ENCODE measurements around the gene OLIG2.

OLIG2 gene

GRCh38 chr21:33020558-33021100, 5.1 kb upstream of the OLIG2 start:
- no peak for DNase-seq

GRCh38 chr21:33021150-33021549, 4.6 kb upstream of the OLIG2 start:
- DNase-seq: no peak

DNA sequence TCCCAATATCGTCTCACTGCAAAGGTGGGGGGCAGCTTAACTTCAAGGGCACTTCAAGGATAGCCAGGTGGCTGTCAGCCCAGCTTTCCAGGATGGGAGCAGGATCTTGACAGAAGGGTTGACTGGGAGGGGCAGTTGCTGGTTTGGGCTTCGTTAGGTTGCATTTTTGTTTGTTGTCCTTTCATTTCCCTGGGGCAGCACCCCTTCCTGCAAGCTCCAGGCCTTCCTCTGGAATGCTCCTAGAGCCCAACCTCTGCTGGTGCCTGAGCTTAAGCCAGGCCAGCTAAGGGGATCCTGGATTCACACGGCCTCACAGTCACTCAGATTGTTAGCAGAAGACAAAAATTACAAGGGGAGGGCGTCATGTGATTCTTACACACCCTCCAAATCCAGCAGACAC, 4.1 kb upstream of the OLIG2 start:
- DNase-seq: no peak

DNA sequence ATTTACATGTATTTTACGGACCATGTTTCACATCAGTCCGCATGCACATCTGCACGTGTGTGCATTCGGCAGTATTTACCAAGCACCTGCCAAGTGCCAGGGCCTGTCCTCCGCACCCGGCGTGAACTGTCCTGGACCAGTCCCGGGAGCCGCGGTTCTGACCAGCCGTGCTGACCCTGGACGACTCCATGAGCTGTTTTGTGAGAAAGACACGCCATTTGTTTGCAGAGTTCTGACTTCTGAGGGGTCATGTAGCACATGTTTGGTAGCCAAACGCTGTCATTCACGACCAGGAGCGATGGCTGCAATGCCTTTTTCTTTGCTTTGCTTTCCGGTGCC, 3.3 kb upstream of the OLIG2 start:
- no peak for DNase-seq

DNA sequence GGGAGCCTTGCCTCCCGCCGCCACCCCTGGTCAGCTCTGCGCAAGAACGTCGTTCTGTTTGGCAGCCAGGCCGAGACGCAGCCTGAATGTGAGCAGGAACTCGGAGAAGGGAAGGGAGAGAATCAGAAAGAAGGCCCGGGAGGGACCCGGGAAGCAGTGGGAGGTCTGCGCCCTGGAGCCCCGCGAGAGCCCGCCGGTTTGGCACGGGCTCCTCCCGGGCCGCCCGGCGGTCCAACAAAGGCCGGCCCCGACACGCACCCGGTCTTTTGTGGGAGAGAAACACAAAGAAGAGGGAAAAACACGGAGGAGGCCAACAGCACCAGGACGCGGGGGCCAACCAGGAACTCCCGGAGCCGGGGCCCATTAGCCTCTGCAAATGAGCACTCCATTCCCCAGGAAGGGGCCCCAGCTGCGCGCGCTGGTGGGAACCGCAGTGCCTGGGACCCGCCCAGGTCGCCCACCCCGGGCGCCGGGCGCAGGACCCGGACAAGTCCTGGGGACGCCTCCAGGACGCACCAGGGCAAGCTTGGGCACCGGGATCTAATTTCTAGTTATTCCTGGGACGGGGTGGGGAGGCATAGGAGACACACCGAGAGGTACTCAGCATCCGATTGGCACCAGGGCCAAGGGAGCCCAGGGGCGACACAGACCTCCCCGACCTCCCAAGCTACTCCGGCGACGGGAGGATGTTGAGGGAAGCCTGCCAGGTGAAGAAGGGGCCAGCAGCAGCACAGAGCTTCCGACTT, 2.7 kb upstream of the OLIG2 start:
- no peak for DNase-seq

DNA sequence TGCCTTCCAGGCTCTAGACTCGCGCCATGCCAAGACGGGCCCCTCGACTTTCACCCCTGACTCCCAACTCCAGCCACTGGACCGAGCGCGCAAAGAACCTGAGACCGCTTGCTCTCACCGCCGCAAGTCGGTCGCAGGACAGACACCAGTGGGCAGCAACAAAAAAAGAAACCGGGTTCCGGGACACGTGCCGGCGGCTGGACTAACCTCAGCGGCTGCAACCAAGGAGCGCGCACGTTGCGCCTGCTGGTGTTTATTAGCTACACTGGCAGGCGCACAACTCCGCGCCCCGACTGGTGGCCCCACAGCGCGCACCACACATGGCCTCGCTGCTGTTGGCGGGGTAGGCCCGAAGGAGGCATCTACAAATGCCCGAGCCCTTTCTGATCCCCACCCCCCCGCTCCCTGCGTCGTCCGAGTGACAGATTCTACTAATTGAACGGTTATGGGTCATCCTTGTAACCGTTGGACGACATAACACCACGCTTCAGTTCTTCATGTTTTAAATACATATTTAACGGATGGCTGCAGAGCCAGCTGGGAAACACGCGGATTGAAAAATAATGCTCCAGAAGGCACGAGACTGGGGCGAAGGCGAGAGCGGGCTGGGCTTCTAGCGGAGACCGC, 2.0 kb upstream of the OLIG2 start:
- DNase-seq: no peak

DNA sequence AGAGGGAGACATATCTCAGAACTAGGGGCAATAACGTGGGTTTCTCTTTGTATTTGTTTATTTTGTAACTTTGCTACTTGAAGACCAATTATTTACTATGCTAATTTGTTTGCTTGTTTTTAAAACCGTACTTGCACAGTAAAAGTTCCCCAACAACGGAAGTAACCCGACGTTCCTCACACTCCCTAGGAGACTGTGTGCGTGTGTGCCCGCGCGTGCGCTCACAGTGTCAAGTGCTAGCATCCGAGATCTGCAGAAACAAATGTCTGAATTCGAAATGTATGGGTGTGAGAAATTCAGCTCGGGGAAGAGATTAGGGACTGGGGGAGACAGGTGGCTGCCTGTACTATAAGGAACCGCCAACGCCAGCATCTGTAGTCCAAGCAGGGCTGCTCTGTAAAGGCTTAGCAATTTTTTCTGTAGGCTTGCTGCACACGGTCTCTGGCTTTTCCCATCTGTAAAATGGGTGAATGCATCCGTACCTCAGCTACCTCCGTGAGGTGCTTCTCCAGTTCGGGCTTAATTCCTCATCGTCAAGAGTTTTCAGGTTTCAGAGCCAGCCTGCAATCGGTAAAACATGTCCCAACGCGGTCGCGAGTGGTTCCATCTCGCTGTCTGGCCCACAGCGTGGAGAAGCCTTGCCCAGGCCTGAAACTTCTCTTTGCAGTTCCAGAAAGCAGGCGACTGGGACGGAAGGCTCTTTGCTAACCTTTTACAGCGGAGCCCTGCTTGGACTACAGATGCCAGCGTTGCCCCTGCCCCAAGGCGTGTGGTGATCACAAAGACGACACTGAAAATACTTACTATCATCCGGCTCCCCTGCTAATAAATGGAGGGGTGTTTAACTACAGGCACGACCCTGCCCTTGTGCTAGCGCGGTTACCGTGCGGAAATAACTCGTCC, 1.3 kb upstream of the OLIG2 start:
- DNase-seq: no peak

- no peak for DNase-seq
These were observed 638 bp upstream of the OLIG2 start for GRCh38 chr21:33025106-33025488.

- no peak for DNase-seq
These were observed 716 bp downstream of the OLIG2 start for GRCh38 chr21:33026443-33026858.

DNA sequence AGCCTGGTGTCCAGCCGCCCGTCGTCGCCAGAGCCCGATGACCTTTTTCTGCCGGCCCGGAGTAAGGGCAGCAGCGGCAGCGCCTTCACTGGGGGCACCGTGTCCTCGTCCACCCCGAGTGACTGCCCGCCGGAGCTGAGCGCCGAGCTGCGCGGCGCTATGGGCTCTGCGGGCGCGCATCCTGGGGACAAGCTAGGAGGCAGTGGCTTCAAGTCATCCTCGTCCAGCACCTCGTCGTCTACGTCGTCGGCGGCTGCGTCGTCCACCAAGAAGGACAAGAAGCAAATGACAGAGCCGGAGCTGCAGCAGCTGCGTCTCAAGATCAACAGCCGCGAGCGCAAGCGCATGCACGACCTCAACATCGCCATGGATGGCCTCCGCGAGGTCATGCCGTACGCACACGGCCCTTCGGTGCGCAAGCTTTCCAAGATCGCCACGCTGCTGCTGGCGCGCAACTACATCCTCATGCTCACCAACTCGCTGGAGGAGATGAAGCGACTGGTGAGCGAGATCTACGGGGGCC, 1.2 kb downstream of the OLIG2 start:
- no peak for DNase-seq

GRCh38 chr21:33027401-33028286, 1.9 kb downstream of the OLIG2 start:
- no peak for DNase-seq

DNA sequence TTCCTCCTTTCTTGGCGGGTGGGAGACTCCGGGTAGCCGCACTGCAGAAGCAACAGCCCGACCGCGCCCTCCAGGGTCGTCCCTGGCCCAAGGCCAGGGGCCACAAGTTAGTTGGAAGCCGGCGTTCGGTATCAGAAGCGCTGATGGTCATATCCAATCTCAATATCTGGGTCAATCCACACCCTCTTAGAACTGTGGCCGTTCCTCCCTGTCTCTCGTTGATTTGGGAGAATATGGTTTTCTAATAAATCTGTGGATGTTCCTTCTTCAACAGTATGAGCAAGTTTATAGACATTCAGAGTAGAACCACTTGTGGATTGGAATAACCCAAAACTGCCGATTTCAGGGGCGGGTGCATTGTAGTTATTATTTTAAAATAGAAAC, 2.5 kb downstream of the OLIG2 start:
- no peak for DNase-seq

DNA sequence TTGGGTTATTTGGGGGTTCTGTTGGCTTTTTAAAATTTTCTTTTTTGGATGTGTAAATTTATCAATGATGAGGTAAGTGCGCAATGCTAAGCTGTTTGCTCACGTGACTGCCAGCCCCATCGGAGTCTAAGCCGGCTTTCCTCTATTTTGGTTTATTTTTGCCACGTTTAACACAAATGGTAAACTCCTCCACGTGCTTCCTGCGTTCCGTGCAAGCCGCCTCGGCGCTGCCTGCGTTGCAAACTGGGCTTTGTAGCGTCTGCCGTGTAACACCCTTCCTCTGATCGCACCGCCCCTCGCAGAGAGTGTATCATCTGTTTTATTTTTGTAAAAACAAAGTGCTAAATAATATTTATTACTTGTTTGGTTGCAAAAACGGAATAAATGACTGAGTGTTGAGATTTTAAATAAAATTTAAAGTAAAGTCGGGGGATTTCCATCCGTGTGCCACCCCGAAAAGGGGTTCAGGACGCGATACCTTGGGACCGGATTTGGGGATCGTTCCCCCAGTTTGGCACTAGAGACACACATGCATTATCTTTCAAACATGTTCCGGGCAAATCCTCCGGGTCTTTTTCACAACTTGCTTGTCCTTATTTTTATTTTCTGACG, 3.1 kb downstream of the OLIG2 start:
- DNase-seq: no peak

DNA sequence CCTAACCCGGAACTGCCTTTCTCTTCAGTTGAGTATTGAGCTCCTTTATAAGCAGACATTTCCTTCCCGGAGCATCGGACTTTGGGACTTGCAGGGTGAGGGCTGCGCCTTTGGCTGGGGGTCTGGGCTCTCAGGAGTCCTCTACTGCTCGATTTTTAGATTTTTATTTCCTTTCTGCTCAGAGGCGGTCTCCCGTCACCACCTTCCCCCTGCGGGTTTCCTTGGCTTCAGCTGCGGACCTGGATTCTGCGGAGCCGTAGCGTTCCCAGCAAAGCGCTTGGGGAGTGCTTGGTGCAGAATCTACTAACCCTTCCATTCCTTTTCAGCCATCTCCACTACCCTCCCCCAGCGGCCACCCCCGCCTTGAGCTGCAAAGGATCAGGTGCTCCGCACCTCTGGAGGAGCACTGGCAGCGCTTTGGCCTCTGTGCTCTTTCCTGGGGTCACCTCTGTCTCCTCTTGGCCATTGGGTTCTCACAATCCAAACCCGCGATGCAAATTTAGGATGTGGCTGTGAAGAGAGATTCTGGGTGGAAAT, 3.7 kb downstream of the OLIG2 start:
- no peak for DNase-seq

- no peak for DNase-seq
These were observed 4.3 kb downstream of the OLIG2 start for GRCh38 chr21:33029975-33030461.

- DNase-seq: no peak
These were observed 4.9 kb downstream of the OLIG2 start for GRCh38 chr21:33030633-33031032.

DNA sequence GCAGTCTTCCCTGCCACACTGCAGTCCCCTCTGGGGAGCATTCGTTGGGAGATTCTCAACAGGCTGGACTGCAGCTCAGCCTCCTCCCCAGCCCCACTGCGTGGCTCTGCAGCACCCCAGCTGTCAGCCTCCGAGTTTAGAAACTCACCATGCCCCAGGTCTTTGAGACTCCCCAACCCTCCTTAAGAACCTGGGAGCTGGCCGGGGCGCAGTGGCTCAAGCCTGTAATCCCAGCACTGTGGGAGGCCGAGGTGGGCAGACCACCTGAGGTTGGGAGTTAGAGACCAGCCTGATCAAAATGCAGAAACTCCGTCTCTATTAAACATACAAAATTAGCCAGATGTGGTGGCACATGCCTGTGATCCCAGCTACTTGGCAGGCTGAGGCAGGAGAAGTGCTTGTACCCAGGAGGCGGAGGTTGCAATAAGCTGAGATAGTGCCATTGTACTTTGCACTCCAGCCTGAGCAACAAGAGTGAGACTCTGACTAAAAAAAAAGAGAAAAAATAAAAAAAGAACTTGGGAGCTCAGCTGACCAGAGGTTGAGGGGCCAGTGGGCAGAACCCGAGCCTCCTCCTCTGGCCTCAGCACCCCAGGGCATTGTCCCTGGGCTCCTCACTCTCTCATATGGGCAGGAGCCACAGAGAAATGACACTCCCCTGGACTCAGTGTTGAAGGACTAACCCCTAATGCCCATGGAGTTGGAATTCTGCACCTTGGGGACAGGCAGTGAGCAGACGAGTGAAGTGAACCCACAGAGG, 5.6 kb downstream of the OLIG2 start:
- no peak for DNase-seq

DNA sequence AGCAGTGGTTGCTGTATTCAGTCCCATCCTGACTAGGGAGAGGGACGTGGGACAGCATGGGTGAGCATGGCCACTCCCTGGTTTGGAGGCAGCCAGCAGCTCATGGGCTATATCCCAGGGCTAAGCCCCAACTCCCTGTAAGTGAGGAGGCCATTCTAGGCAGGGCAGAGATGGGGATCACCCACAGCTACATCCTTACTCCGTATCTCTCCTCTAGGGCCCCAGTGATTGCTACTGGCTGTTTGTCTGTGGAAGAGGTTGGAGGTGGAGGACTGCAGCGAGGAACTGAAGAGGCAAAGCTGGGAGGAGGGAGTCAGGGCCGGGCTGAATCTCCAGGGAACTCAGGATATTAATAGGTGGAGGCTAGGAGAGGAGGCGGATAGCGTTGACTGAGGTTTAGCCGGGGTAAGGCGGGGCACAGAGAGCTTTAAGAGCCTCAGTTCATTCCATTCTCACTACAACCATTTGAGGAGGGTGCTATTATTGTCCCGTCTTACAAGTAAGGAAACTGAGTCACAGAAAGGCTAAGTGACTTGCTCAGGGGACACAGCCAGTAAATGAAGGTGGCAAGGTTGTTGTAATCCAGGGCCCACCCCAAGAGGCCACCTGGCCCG, 6.8 kb downstream of the OLIG2 start:
- DNase-seq: no peak

DNA sequence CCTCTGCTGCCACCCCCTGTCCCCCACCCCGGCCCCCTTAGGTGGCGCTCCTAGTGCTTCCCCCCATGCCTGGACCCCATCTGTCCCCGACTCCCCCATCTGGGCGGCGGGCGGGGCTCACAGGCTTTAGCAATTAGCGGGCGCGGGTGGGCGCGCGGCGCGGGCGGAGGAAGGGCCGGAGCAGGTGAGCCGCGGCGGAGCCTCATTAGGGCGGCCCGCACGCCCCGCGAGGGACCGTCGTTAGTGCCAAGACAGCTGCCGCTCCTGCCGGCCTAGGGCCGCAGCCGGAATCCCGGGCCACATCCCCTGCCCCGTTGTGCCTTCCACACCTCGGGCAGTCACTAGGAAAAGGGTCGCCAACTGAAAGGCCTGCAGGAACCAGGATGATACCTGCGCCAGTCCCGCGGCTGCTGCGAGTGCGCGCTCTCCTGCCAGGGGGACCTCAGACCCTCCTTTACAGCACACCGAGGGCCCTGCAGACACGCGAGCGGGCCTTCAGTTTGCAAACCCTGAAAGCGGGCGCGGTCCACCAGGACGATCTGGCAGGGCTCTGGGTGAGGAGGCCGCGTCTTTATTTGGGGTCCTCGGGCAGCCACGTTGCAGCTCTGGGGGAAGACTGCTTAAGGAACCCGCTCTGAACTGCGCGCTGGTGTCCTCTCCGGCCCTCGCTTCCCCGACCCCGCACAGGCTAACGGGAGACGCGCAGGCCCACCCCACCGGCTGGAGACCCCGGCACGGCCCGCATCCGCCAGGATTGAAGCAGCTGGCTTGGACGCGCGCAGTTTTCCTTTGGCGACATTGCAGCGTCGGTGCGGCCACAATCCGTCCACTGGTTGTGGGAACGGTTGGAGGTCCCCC, 7.6 kb downstream of the OLIG2 start:
- no peak for DNase-seq
